HepG2 (cell line): ENCODE measurements around the gene ABHD2. TPM values are rescaled to one million over a fixed set of nuclear protein-coding genes. Genes with fewer than 3 reads are reported as not detected.

Experiments used
- ATAC-seq: fragments of 200-7000 bp; cut with Tn5 transposase; 3 replicates; pipeline ENCODE4 v1.9.1; 2020; ENCODE audit warnings: mild to moderate bottlenecking, moderate library complexity
- BruUV-seq: library from RNA; stranded (reverse); fragments of 400-500 nt; replicated peaks from 2 replicates; lab custom pipeline; 2021; lab: Mats Ljungman, UMichigan
- CTCF ChIA-PET: fragments of 300-600 bp; formaldehyde crosslinking; extraction: SDS; loops from one replicate; lab custom pipeline; 2021; ENCODE audit warnings: low total read pairs, inconsistent platforms, low intra/inter-chr PET ratio; lab: Yijun Ruan, JAX
- POLR2A ChIA-PET: fragments of 350-600 bp; sonication (Branson Sonifier 250); formaldehyde crosslinking; loops from one replicate; lab custom pipeline; 2020; ENCODE audit warnings: antibody characterized with exemption, inconsistent platforms; lab: Yijun Ruan, JAX
- DNase-seq: peaks from one replicate; pipeline ENCODE4 v3.0.0-alpha.2; 2015; ENCODE audit warnings: low spot score
- FAIRE-seq: peaks from 3 replicates; lab custom pipeline; 2011; peaks lifted over from hg19 to GRCh38; lab: Jason Lieb, UNC
- H2AFZ ChIP-seq: one replicate; pipeline ENCODE4 v1.6.1; 2011; ENCODE audit warnings: low read length, inconsistent platforms
- H3K27ac ChIP-seq: fragments of 300-600 bp; 3 replicates; pipeline ENCODE4 v1.8.0; 2011; ENCODE audit warnings: mixed run types, mild to moderate bottlenecking, mixed read lengths, low read length, inconsistent platforms; ENCODE audit not compliant: insufficient read depth; ENCODE audit errors: extremely low read length
- H3K27me3 ChIP-seq, 2 experiments: fragments of 200-600 bp in 1 of 2; 2 replicates in 1 of 2; 3 replicates in 1 of 2; pipeline versions ENCODE4 v1.6.0 to v1.8.0; 2011; ENCODE audit warnings: low read length in 2 of 2, mild to moderate bottlenecking in 2 of 2, moderate library complexity in 2 of 2, inconsistent platforms in 1 of 2; ENCODE audit not compliant: insufficient read depth in 2 of 2, control insufficient read depth in 1 of 2
- H3K36me3 ChIP-seq, 2 experiments: fragments of 200-600 bp in 1 of 2; replicated peaks in 1 of 2; 2 replicates in 1 of 2; 3 replicates in 1 of 2; pipeline versions ENCODE4 v1.5.1 to v1.8.0; 2011; ENCODE audit warnings: low read length in 2 of 2, inconsistent platforms in 1 of 2; ENCODE audit not compliant: insufficient read depth in 2 of 2, control insufficient read depth in 1 of 2
- H3K4me1 ChIP-seq: 2 replicates; pipeline ENCODE4 v1.5.1; 2012; ENCODE audit warnings: low read length, inconsistent platforms; ENCODE audit not compliant: insufficient read depth
- H3K4me2 ChIP-seq: 2 replicates; pipeline ENCODE4 v1.6.0; 2011; ENCODE audit warnings: low read depth, low read length, inconsistent platforms
- H3K4me3 ChIP-seq, 3 experiments: fragments of 200-600 bp in 1 of 3; sonication (generic), shearing (Covaris generic) in 1 of 3; replicated peaks in 1 of 3; 2 replicates each; pipeline ENCODE4 v1.5.1; 2011 to 2016; ENCODE audit warnings: low read length in 3 of 3, inconsistent platforms in 2 of 3, low read depth in 2 of 3, mild to moderate bottlenecking in 2 of 3, control low read depth in 1 of 3, mixed read lengths in 1 of 3; ENCODE audit not compliant: insufficient read depth in 1 of 3
- H3K79me2 ChIP-seq: one replicate; pipeline ENCODE4 v1.6.1; 2011; ENCODE audit warnings: low read length, inconsistent platforms; ENCODE audit not compliant: insufficient read depth
- H3K9ac ChIP-seq: 2 replicates; pipeline ENCODE4 v1.6.0; 2011; ENCODE audit warnings: mild to moderate bottlenecking, low read depth, low read length, inconsistent platforms; ENCODE audit not compliant: insufficient read depth
- H3K9me3 ChIP-seq: 2 replicates; pipeline ENCODE4 v1.5.1; 2012; ENCODE audit warnings: mild to moderate bottlenecking, low read length
- H4K20me1 ChIP-seq: 2 replicates; pipeline ENCODE4 v1.6.0; 2011; ENCODE audit warnings: inconsistent platforms, mild to moderate bottlenecking, low read length, moderate library complexity; ENCODE audit not compliant: insufficient read depth
- AHDC1 ChIP-seq: sonication (generic); formaldehyde crosslinking; IDR thresholded peaks from 2 replicates; pipeline ENCODE4 v1.5.1; 2020; ENCODE audit warnings: mild to moderate bottlenecking, missing genetic modification reagents, borderline replicate concordance
- ARNT2 ChIP-seq: sonication (generic); formaldehyde crosslinking; IDR thresholded peaks from 2 replicates; pipeline ENCODE4 v1.8.0; 2022; ENCODE audit warnings: mild to moderate bottlenecking, low read depth, missing genetic modification reagents, moderate library complexity
- CAMTA2 ChIP-seq: sonication (generic); formaldehyde crosslinking; IDR thresholded peaks from 2 replicates; pipeline ENCODE4 v1.4.0; 2020; ENCODE audit warnings: mild to moderate bottlenecking, missing genetic modification reagents, borderline replicate concordance
- E2F2 ChIP-seq: sonication (generic); formaldehyde crosslinking; IDR thresholded peaks from 2 replicates; pipeline ENCODE4 v1.4.0; 2020; ENCODE audit warnings: missing genetic modification reagents, borderline replicate concordance
- HNF1A ChIP-seq, 2 experiments: sonication (generic) in 1 of 2; formaldehyde crosslinking in 1 of 2; IDR thresholded peaks; 2 replicates each; pipeline versions ENCODE4 v1.4.0 to v1.6.1; 2016 to 2020; ENCODE audit warnings: borderline replicate concordance in 1 of 2, low read depth in 1 of 2, mild to moderate bottlenecking in 1 of 2, missing genetic modification reagents in 1 of 2
- KLF6 ChIP-seq: IDR thresholded peaks from 2 replicates; pipeline ENCODE4 v1.8.0; 2016; ENCODE audit warnings: missing biosample characterization, missing genetic modification reagents
- NFKBIZ ChIP-seq: IDR thresholded peaks from 2 replicates; pipeline ENCODE4 v1.6.1; 2018; ENCODE audit warnings: missing genetic modification reagents, missing compliant biosample characterization
- PHF20 ChIP-seq: sonication (generic); formaldehyde crosslinking; IDR thresholded peaks from 2 replicates; pipeline ENCODE4 v1.5.0; 2020; ENCODE audit warnings: mild to moderate bottlenecking, missing genetic modification reagents
- REXO4 ChIP-seq: sonication (generic); formaldehyde crosslinking; IDR thresholded peaks from 2 replicates; pipeline ENCODE4 v1.8.0; 2022; ENCODE audit warnings: missing genetic modification reagents, mild to moderate bottlenecking, borderline replicate concordance
- TAF1 ChIP-seq: sonication (generic); formaldehyde crosslinking; IDR thresholded peaks from 2 replicates; pipeline ENCODE4 v1.4.0; 2020; ENCODE audit warnings: missing genetic modification reagents
- ZFAT ChIP-seq: sonication (generic); formaldehyde crosslinking; conservative IDR thresholded peaks from 2 replicates; pipeline ENCODE4 v1.8.1; 2023; ENCODE audit warnings: missing genetic modification reagents, inconsistent platforms
- ZNF446 ChIP-seq: sonication (generic); formaldehyde crosslinking; IDR thresholded peaks from 2 replicates; pipeline ENCODE4 v1.5.0; 2020; ENCODE audit warnings: mild to moderate bottlenecking, missing genetic modification reagents
- ZNF644 ChIP-seq: IDR thresholded peaks from 2 replicates; pipeline ENCODE4 v1.6.1; 2016; ENCODE audit warnings: low read depth
- ZNF660 ChIP-seq: sonication (generic); formaldehyde crosslinking; IDR thresholded peaks from 2 replicates; pipeline ENCODE4 v1.5.1; 2020; ENCODE audit warnings: mild to moderate bottlenecking, low read depth, missing genetic modification reagents, borderline replicate concordance
- ZSCAN29 ChIP-seq: sonication (generic); formaldehyde crosslinking; conservative IDR thresholded peaks from 2 replicates; pipeline ENCODE4 v1.4.0; 2020; ENCODE audit warnings: mild to moderate bottlenecking, missing genetic modification reagents
- WGBS: methylation state at CpG from one replicate; pipeline ENCODE4 v1.1.6; 2017; ENCODE audit warnings: low lambda C conversion rate; 5-methylcytosine and 5-hydroxymethylcytosine counted together
- in situ Hi-C: cut with HindIII; loops from 2 replicates; pipeline ENCODE4 v1.10.0; 2017; ENCODE audit warnings: low pct_unique_long_range_greater_than_20kb; ENCODE audit not compliant: extremely low pct_ligation_motif_present
- intact Hi-C: fragments of 100-400 bp; cut with micrococcal nuclease; formaldehyde crosslinking; loops from one replicate; pipeline ENCODE4 v1.10.0; 2022; ENCODE audit not compliant: unreplicated experiment
- polyA plus RNA-seq, 8 experiments: library from polyadenylated mRNA; depleted of rRNA in 3 of 8; stranded (reverse) in 7 of 8; unstranded in 1 of 8; fragments of >200 nt; fragmentation: Illumina TruSeq in 4 of 8; extraction: Trizol in 4 of 8; gene quantifications; 2 replicates each; pipeline versions ENCODE4 v1.2.1 to v1.2.3, GENCODE V29; 2011 to 2016; ENCODE audit warnings: low read depth in 4 of 8, missing spikeins in 1 of 8, mixed read lengths in 1 of 8; ENCODE audit not compliant: insufficient read depth in 1 of 8
- total RNA-seq, 5 experiments: library from RNA; depleted of rRNA; stranded (reverse); fragments of >200 nt; fragmentation: Illumina TruSeq; extraction: Trizol; gene quantifications; 2 replicates each; pipeline ENCODE4 v1.2.3, GENCODE V29; 2016; ENCODE audit warnings: low read depth in 1 of 5

Gene ABHD2
- total and polyA plus RNA-seq, 2 of the 13 experiments (the other 11 are each of a cell fraction or from before 2014, with no cell fraction given) = 14.8 to 22.4 TPM

- peaks cover 0 to 6% of the 10 kb centered on the region in 2 experiments; a peak in 2 of 5 replicates for H3K36me3 ChIP-seq
- CTCF ChIA-PET = no interaction called here
- BruUV-seq = no TSS peak
- no peak for FAIRE-seq
- H3K9ac ChIP-seq = no peak overlapping the region
- in situ Hi-C loops = no loop called here
- no peak overlapping the region for H2AFZ ChIP-seq
- no peak for TF ChIP-seq TAF1 (CRISPR knock-in tag)
- no peak for TF ChIP-seq ZNF446 (CRISPR knock-in tag)
- TF ChIP-seq ZNF644 = no peak
- TF ChIP-seq ARNT2 (CRISPR knock-in tag) = no peak
- no peak for TF ChIP-seq ZFAT (CRISPR knock-in tag)
- TF ChIP-seq NFKBIZ = no peak
- no peak for TF ChIP-seq CAMTA2
- TF ChIP-seq ZNF660 (CRISPR knock-in tag) = no peak
- no peak for TF ChIP-seq KLF6
- no peak for TF ChIP-seq AHDC1
- no peak for TF ChIP-seq E2F2
- no peak for TF ChIP-seq REXO4
- TF ChIP-seq HNF1A (IDR thresholded peaks at IDR 0.05; ENCODE audit: low read depth) = no peak
- no peak for TF ChIP-seq HNF1A (CRISPR knock-in tag; IDR thresholded peaks at IDR 0.05; ENCODE audit: borderline replicate concordance)
- TF ChIP-seq ZSCAN29 (CRISPR knock-in tag) = no peak
- no peak for TF ChIP-seq PHF20 (CRISPR knock-in tag)
- TF ChIP-seq, all 625 proteins: peak for 0
- intact Hi-C loops = no loop called here
- DNase-seq = no peak
- Histone ChIP-seq H3K4me3 (no peak overlapping the region), H3K4me2 (no peak overlapping the region), H3K79me2 (peaks cover 4% of the 10 kb centered on the region), H4K20me1 (no peaks in the 10 kb centered on the region), H3K9me3 (no peaks in the 10 kb centered on the region), H3K4me1 (peaks cover 69% of the 10 kb centered on the region), H3K27ac (no peak overlapping the region), H3K27me3 (no peaks in the 10 kb centered on the region)
- POLR2A ChIA-PET = no interaction called here
- ATAC-seq = no peak
- WGBS = 95% methylated on average over 8 of the region's 8 CpGs
Measured at GRCh38 chr15:89110060-89110459, 21.8 kb downstream of the ABHD2 start.
